SK-N-SH treated with all-trans-retinoic acid at 6 μM for 48 hours (cell line): ENCODE measurements around the gene CDH4.

ENCODE experiments used
- ARNTL ChIP-seq: fragments of 450-650 bp; formaldehyde crosslinking; IDR thresholded peaks from 2 replicates; pipeline ENCODE4 v1.5.0; 2020; ENCODE audit warnings: low read depth, mild to moderate bottlenecking, moderate library complexity, borderline replicate concordance
- PATZ1 ChIP-seq: fragments of 250-450 bp; sonication (Bioruptor Pico); IDR thresholded peaks from 2 replicates; pipeline ENCODE4 v1.8.0; 2020; ENCODE audit warnings: mild to moderate bottlenecking, moderate library complexity, borderline replicate concordance
- POU6F1 ChIP-seq: fragments of 250-450 bp; sonication (Bioruptor Pico); IDR thresholded peaks from 2 replicates; pipeline ENCODE4 v1.8.0; 2021; ENCODE audit warnings: low read depth, mild to moderate bottlenecking, moderate library complexity, borderline replicate concordance
- RARB ChIP-seq: fragments of 250-450 bp; sonication (Bioruptor Pico); IDR thresholded peaks from 2 replicates; pipeline ENCODE4 v1.8.0; 2021; ENCODE audit warnings: mild to moderate bottlenecking, moderate library complexity
- TCF4 ChIP-seq: fragments of 250-450 bp; sonication (Bioruptor Pico); IDR thresholded peaks from 2 replicates; pipeline ENCODE4 v1.8.0; 2021; ENCODE audit warnings: mild to moderate bottlenecking, moderate library complexity, borderline replicate concordance
- TSHZ2 ChIP-seq: fragments of 250-450 bp; sonication (Bioruptor Pico); IDR thresholded peaks from 2 replicates; pipeline ENCODE4 v1.5.0; 2020; ENCODE audit warnings: mild to moderate bottlenecking, moderate library complexity
- ZFP30 ChIP-seq: fragments of 450-650 bp; formaldehyde crosslinking; IDR thresholded peaks from 2 replicates; pipeline ENCODE4 v1.5.0; 2022; ENCODE audit warnings: mild to moderate bottlenecking, moderate library complexity

GRCh38 chr20:61262036-61262435 is 10.0 kb downstream of the CDH4 start:
- TF ChIP-seq ZFP30, result no peak
- no peak for TF ChIP-seq RARB (CRISPR knock-in tag)
- TF ChIP-seq TSHZ2 (CRISPR knock-in tag), result no peak
- TF ChIP-seq ARNTL (CRISPR knock-in tag), result no peak
- TF ChIP-seq POU6F1 (CRISPR knock-in tag), result no peak
- no peak for TF ChIP-seq PATZ1 (CRISPR knock-in tag)
- TF ChIP-seq TCF4 (CRISPR knock-in tag), result no peak
